Glutamatergic neuron (in vitro differentiated cells): ENCODE data around the gene ARMC5. TPM values are rescaled to one million over a fixed set of nuclear protein-coding genes. Genes with fewer than 3 reads are reported as not detected.

Source experiments
- DNase-seq: peaks from one replicate; pipeline ENCODE4 v3.0.0; 2022
- H3K27ac Mint-ChIP-seq: one replicate; pipeline ENCODE4 v1.8.0; 2020; ENCODE audit warnings: mild to moderate bottlenecking, mixed read lengths, inconsistent platforms; ENCODE audit not compliant: unreplicated experiment
- H3K27me3 Mint-ChIP-seq: one replicate; pipeline ENCODE4 v1.8.0; 2020; ENCODE audit warnings: mild to moderate bottlenecking, moderate library complexity, mixed read lengths, inconsistent platforms; ENCODE audit not compliant: unreplicated experiment
- H3K36me3 Mint-ChIP-seq: one replicate; pipeline ENCODE4 v1.8.0; 2020; ENCODE audit warnings: mild to moderate bottlenecking, mixed read lengths, inconsistent platforms; ENCODE audit not compliant: unreplicated experiment
- H3K4me1 Mint-ChIP-seq: one replicate; pipeline ENCODE4 v1.8.0; 2020; ENCODE audit warnings: mild to moderate bottlenecking, low read depth, mixed read lengths, inconsistent platforms; ENCODE audit not compliant: unreplicated experiment
- H3K4me3 Mint-ChIP-seq: one replicate; pipeline ENCODE4 v1.8.0; 2020; ENCODE audit warnings: mild to moderate bottlenecking, mixed read lengths, inconsistent platforms; ENCODE audit not compliant: unreplicated experiment
- H3K9me3 Mint-ChIP-seq: one replicate; pipeline ENCODE4 v1.8.0; 2020; ENCODE audit warnings: mild to moderate bottlenecking, moderate library complexity, mixed read lengths, inconsistent platforms; ENCODE audit not compliant: unreplicated experiment
- total RNA-seq: library from RNA; stranded (reverse); fragmentation: NEBNext Ultra II Directional; extraction: Animal tissue kit (Norgen Biotek cat#: 25700); gene quantifications from one replicate; pipeline ENCODE4 v1.2.1, GENCODE V29; 2021; ENCODE audit not compliant: unreplicated experiment
- TF ChIP-seq, protein P1 (sequence below): fragments of 200-600 bp; sonication (generic); IDR thresholded peaks from one replicate; pipeline ENCODE4 v1.5.0; 2021; ENCODE audit not compliant: partially characterized antibody, unreplicated experiment

Gene ARMC5
- total RNA-seq, 1 donor from 2014 or later: 15.8 TPM

GRCh38 chr16:31420037-31420436 is 39.3 kb upstream of the ARMC5 start:
- TF ChIP-seq, protein P1, sequence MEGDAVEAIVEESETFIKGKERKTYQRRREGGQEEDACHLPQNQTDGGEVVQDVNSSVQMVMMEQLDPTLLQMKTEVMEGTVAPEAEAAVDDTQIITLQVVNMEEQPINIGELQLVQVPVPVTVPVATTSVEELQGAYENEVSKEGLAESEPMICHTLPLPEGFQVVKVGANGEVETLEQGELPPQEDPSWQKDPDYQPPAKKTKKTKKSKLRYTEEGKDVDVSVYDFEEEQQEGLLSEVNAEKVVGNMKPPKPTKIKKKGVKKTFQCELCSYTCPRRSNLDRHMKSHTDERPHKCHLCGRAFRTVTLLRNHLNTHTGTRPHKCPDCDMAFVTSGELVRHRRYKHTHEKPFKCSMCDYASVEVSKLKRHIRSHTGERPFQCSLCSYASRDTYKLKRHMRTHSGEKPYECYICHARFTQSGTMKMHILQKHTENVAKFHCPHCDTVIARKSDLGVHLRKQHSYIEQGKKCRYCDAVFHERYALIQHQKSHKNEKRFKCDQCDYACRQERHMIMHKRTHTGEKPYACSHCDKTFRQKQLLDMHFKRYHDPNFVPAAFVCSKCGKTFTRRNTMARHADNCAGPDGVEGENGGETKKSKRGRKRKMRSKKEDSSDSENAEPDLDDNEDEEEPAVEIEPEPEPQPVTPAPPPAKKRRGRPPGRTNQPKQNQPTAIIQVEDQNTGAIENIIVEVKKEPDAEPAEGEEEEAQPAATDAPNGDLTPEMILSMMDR: no peak
- no peak for DNase-seq
- Mint-ChIP-seq H3K36me3 (peaks cover 5% of the 10 kb centered on the region), H3K4me3 (no peak overlapping the region), H3K4me1 (no peaks in the 10 kb centered on the region), H3K9me3 (peaks cover 7% of the 10 kb centered on the region), H3K27ac (no peak overlapping the region), H3K27me3 (peaks cover 20% of the 10 kb centered on the region)

DNA sequence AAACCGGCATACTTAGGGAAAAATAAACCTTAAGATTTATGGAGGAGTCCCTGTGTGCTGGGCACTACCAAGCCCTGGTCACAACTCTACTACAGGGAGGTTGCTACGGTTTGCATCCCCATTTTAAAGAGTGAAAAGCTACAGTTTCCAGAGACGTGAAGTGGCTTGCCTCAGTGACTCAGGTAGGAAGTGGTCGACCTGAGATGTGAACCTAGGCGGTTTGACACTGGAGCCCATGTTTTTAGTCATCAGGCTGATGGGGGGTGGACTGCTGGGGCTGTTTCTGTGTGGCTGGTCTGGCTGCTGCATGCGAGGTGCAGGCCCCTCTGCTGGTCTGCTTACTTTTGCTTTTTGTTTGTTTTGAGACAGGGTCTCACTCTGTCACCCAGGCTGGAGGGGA is 37.7 kb upstream of the ARMC5 start:
- no peaks in the 10 kb centered on the region for H3K4me1 Mint-ChIP-seq
- H3K27me3 Mint-ChIP-seq: peaks cover 11% of the 10 kb centered on the region
- H3K9me3 Mint-ChIP-seq: peaks cover 13% of the 10 kb centered on the region
- TF ChIP-seq, protein P1: no peak
- H3K27ac Mint-ChIP-seq: no peak overlapping the region
- DNase-seq: no peak
- no peak overlapping the region for H3K4me3 Mint-ChIP-seq
- peaks cover 5% of the 10 kb centered on the region for H3K36me3 Mint-ChIP-seq

DNA sequence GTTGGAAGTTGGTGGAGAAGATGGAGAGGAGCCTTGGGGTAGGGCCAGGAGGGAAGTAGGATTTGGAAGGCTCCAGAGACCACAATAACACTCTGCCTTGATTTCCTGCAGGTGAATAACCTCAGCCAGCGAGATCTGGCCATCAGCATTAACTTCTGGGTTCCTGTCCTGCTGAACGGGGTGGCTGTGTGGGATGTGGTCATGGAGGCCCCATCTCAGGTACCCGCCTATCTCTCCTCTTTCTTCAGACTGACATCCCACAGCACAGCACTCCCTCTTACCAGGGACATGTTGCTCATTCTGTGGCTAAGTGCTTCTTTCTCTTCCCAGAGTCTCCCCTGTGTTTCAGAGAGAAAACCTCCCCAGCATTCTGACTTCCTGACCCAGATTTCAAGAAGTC is 36.1 kb upstream of the ARMC5 start:
- H3K27me3 Mint-ChIP-seq: peaks cover 11% of the 10 kb centered on the region
- peaks cover under 1% of the 10 kb centered on the region for H3K36me3 Mint-ChIP-seq
- TF ChIP-seq, protein P1: no peak
- DNase-seq: no peak
- H3K9me3 Mint-ChIP-seq: peaks cover 9% of the 10 kb centered on the region
- no peak overlapping the region for H3K27ac Mint-ChIP-seq
- H3K4me3 Mint-ChIP-seq: no peak overlapping the region
- no peaks in the 10 kb centered on the region for H3K4me1 Mint-ChIP-seq

- Mint-ChIP-seq H3K27ac (no peak overlapping the region), H3K4me1 (no peaks in the 10 kb centered on the region), H3K27me3 (peaks cover 14% of the 10 kb centered on the region), H3K4me3 (no peak overlapping the region), H3K36me3 (no peaks in the 10 kb centered on the region), H3K9me3 (peaks cover 9% of the 10 kb centered on the region)
- TF ChIP-seq, protein P1: no peak
- DNase-seq: no peak
Observed at GRCh38 chr16:31423801-31424200, 35.5 kb upstream of the ARMC5 start.

GRCh38 chr16:31427441-31428278 is 31.6 kb upstream of the ARMC5 start:
- H3K9me3 Mint-ChIP-seq: peaks cover 8% of the 10 kb centered on the region

More at GRCh38 chr16:31427441-31428278, 31.6 kb upstream of the ARMC5 start:
- Mint-ChIP-seq H3K4me1 (no peaks in the 10 kb centered on the region), H3K27me3 (peaks cover 12% of the 10 kb centered on the region), H3K27ac (no peak overlapping the region), H3K4me3 (no peak overlapping the region), H3K36me3 (no peaks in the 10 kb centered on the region)
- DNase-seq: peak; percentile 34
- TF ChIP-seq, protein P1: no peak
